GM23338 (cell line): ENCODE results near the gene SCGB1D4. TPM values are rescaled to one million over a fixed set of nuclear protein-coding genes. Genes with fewer than 3 reads are reported as not detected.

Experiments
- ATAC-seq: fragments of 200-7000 bp; cut with Tn5 transposase; 3 replicates; pipeline ENCODE4 v1.9.1; 2020
- DNase-seq: peaks from one replicate; pipeline ENCODE4 v3.0.0-alpha.2; 2015; ENCODE audit warnings: low spot score
- H2AFZ ChIP-seq: fragments of 200-600 bp; sonication (generic); 2 replicates; pipeline ENCODE4 v1.8.0; 2016; ENCODE audit warnings: antibody characterized with exemption, mild to moderate bottlenecking, moderate library complexity
- H3F3A ChIP-seq: fragments of 200-600 bp; sonication (generic); replicated peaks from 2 replicates; pipeline ENCODE4 v1.8.0; 2017; ENCODE audit warnings: antibody characterized with exemption, mixed run types, low read depth
- H3K27ac ChIP-seq: fragments of 200-600 bp; sonication (generic); 2 replicates; pipeline ENCODE4 v1.6.1; 2016; ENCODE audit warnings: low read depth
- H3K27me3 ChIP-seq: fragments of 200-600 bp; sonication (generic); 2 replicates; pipeline ENCODE4 v1.8.0; 2016; ENCODE audit warnings: mild to moderate bottlenecking, mixed run types, moderate library complexity; ENCODE audit not compliant: insufficient read depth
- H3K36me3 ChIP-seq: fragments of 200-600 bp; sonication (generic); 2 replicates; pipeline ENCODE4 v1.8.0; 2016; ENCODE audit warnings: mild to moderate bottlenecking; ENCODE audit not compliant: insufficient read depth
- H3K4me1 ChIP-seq: fragments of 200-600 bp; sonication (generic); 2 replicates; pipeline ENCODE4 v1.8.0; 2016; ENCODE audit warnings: mild to moderate bottlenecking, moderate library complexity; ENCODE audit not compliant: insufficient read depth
- H3K4me2 ChIP-seq: fragments of 200-600 bp; sonication (generic); 2 replicates; pipeline ENCODE4 v1.7.1; 2017; ENCODE audit warnings: mixed run types
- H3K4me3 ChIP-seq: fragments of 200-600 bp; sonication (generic); 2 replicates; pipeline ENCODE4 v1.6.1; 2016; ENCODE audit warnings: mixed run types
- H3K79me2 ChIP-seq: fragments of 200-600 bp; sonication (generic); replicated peaks from 2 replicates; pipeline ENCODE4 v1.8.0; 2017; ENCODE audit warnings: mild to moderate bottlenecking; ENCODE audit not compliant: insufficient read depth
- H3K9me2 ChIP-seq: fragments of 200-600 bp; sonication (generic); 2 replicates; pipeline ENCODE4 v1.8.0; 2017; ENCODE audit not compliant: insufficient read depth
- H4K20me1 ChIP-seq: fragments of 200-600 bp; sonication (generic); replicated peaks from 2 replicates; pipeline ENCODE4 v1.8.0; 2017; ENCODE audit warnings: mild to moderate bottlenecking; ENCODE audit not compliant: insufficient read depth
- H3K27ac Mint-ChIP-seq: 2 replicates; pipeline ENCODE4 v1.8.0; 2020; ENCODE audit warnings: inconsistent platforms, mild to moderate bottlenecking, moderate library complexity, mixed read lengths
- H3K27me3 Mint-ChIP-seq: 3 replicates; pipeline ENCODE4 v1.8.0; 2022; ENCODE audit warnings: low read depth, mild to moderate bottlenecking, moderate library complexity, mixed read lengths, inconsistent platforms; ENCODE audit not compliant: insufficient read depth, poor library complexity
- H3K36me3 Mint-ChIP-seq: 3 replicates; pipeline ENCODE4 v1.8.0; 2021; ENCODE audit warnings: low read depth, mild to moderate bottlenecking, inconsistent platforms, moderate library complexity, mixed read lengths
- H3K4me1 Mint-ChIP-seq: 3 replicates; pipeline ENCODE4 v1.8.0; 2020; ENCODE audit warnings: mild to moderate bottlenecking, inconsistent platforms, mixed read lengths
- H3K4me3 Mint-ChIP-seq: 3 replicates; pipeline ENCODE4 v1.8.0; 2021; ENCODE audit warnings: moderate library complexity, mild to moderate bottlenecking, inconsistent platforms, mixed read lengths
- H3K9me3 Mint-ChIP-seq: 3 replicates; pipeline ENCODE4 v1.8.0; 2020; ENCODE audit warnings: moderate library complexity, mild to moderate bottlenecking, inconsistent platforms, mixed read lengths
- CREB1 ChIP-seq: fragments of 250-450 bp; sonication (Bioruptor Pico); IDR thresholded peaks from 2 replicates; pipeline ENCODE4 v1.5.0; 2020; ENCODE audit warnings: low read depth, mild to moderate bottlenecking, moderate library complexity
- EZH2 ChIP-seq: fragments of 200-600 bp; sonication (generic); IDR thresholded peaks from one replicate; pipeline ENCODE4 v1.8.0; 2017; ENCODE audit warnings: antibody characterized with exemption, mild to moderate bottlenecking, low read depth; ENCODE audit not compliant: unreplicated experiment
- JUNB ChIP-seq: IDR thresholded peaks from one replicate; pipeline ENCODE4 v1.6.1; 2016; ENCODE audit warnings: antibody characterized with exemption; ENCODE audit not compliant: unreplicated experiment
- STAT1 ChIP-seq: IDR thresholded peaks from one replicate; pipeline ENCODE4 v1.6.1; 2016; ENCODE audit warnings: antibody characterized with exemption; ENCODE audit not compliant: unreplicated experiment
- ZNF331 ChIP-seq: fragments of 250-450 bp; sonication (Bioruptor Pico); IDR thresholded peaks from 2 replicates; pipeline ENCODE4 v1.5.0; 2020; ENCODE audit warnings: low read depth, mild to moderate bottlenecking, moderate library complexity
- polyA plus RNA-seq: library from polyadenylated mRNA; unstranded; fragments of >200 nt; fragmentation: Nextera tagmentation; extraction: Ambion mirVana; gene quantifications from 2 replicates; pipeline ENCODE4 v1.2.1, GENCODE V29; 2016
- total RNA-seq: library from RNA; depleted of rRNA; stranded (reverse); fragments of >200 nt; shearing (Covaris generic); gene quantifications from 2 replicates; pipeline ENCODE4 v1.2.3, GENCODE V29; 2014
- TF ChIP-seq, protein P1 (sequence below), 2 experiments: fragments of 200-600 bp in 1 of 2; sonication (generic) in 1 of 2; conservative IDR thresholded peaks; 2 replicates each; pipeline versions ENCODE4 v1.5.1 to v1.6.1; 2016 to 2017; ENCODE audit warnings: antibody characterized with exemption in 2 of 2, low read depth in 2 of 2, mild to moderate bottlenecking in 2 of 2, moderate library complexity in 1 of 2
- TF ChIP-seq, protein P2 (sequence below): fragments of 250-450 bp; sonication (Bioruptor Pico); IDR thresholded peaks from 2 replicates; pipeline ENCODE4 v1.5.0; 2020; ENCODE audit warnings: mild to moderate bottlenecking, moderate library complexity
- TF ChIP-seq, protein P3 (sequence below): IDR thresholded peaks from one replicate; pipeline ENCODE4 v1.6.1; 2018; ENCODE audit warnings: antibody characterized with exemption; ENCODE audit not compliant: unreplicated experiment

Gene SCGB1D4
- total and polyA plus RNA-seq, 2 experiments from 2014 or later: not detected

DNA sequence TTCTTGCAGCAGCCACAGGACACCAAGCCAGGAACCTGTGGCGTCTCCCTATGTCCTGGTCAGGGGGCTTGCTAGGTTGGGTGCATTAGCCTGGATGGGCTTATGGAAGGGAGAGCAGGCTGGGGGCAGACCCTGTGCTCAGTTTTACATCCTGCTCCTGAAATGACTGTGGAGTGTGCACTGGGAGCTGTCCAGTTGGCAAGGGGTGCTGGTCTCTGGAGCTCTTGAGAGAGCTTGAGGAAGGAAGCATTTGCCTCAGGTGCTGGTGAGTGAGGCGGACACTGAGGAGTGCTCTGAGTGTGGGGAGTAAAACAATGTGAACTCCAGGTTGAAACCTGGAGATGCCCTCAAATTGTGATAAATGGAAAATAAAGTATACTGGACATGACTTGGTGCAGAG is 3.4 kb downstream of the SCGB1D4 start:
- H3K4me1 Mint-ChIP-seq: no peaks in the 10 kb centered on the region
- TF ChIP-seq, protein P1, sequence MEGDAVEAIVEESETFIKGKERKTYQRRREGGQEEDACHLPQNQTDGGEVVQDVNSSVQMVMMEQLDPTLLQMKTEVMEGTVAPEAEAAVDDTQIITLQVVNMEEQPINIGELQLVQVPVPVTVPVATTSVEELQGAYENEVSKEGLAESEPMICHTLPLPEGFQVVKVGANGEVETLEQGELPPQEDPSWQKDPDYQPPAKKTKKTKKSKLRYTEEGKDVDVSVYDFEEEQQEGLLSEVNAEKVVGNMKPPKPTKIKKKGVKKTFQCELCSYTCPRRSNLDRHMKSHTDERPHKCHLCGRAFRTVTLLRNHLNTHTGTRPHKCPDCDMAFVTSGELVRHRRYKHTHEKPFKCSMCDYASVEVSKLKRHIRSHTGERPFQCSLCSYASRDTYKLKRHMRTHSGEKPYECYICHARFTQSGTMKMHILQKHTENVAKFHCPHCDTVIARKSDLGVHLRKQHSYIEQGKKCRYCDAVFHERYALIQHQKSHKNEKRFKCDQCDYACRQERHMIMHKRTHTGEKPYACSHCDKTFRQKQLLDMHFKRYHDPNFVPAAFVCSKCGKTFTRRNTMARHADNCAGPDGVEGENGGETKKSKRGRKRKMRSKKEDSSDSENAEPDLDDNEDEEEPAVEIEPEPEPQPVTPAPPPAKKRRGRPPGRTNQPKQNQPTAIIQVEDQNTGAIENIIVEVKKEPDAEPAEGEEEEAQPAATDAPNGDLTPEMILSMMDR (conservative IDR thresholded peaks at IDR 0.05; ENCODE audit: low read depth in 2 of 2): no peak
- no peak for TF ChIP-seq EZH2
- TF ChIP-seq, protein P2, sequence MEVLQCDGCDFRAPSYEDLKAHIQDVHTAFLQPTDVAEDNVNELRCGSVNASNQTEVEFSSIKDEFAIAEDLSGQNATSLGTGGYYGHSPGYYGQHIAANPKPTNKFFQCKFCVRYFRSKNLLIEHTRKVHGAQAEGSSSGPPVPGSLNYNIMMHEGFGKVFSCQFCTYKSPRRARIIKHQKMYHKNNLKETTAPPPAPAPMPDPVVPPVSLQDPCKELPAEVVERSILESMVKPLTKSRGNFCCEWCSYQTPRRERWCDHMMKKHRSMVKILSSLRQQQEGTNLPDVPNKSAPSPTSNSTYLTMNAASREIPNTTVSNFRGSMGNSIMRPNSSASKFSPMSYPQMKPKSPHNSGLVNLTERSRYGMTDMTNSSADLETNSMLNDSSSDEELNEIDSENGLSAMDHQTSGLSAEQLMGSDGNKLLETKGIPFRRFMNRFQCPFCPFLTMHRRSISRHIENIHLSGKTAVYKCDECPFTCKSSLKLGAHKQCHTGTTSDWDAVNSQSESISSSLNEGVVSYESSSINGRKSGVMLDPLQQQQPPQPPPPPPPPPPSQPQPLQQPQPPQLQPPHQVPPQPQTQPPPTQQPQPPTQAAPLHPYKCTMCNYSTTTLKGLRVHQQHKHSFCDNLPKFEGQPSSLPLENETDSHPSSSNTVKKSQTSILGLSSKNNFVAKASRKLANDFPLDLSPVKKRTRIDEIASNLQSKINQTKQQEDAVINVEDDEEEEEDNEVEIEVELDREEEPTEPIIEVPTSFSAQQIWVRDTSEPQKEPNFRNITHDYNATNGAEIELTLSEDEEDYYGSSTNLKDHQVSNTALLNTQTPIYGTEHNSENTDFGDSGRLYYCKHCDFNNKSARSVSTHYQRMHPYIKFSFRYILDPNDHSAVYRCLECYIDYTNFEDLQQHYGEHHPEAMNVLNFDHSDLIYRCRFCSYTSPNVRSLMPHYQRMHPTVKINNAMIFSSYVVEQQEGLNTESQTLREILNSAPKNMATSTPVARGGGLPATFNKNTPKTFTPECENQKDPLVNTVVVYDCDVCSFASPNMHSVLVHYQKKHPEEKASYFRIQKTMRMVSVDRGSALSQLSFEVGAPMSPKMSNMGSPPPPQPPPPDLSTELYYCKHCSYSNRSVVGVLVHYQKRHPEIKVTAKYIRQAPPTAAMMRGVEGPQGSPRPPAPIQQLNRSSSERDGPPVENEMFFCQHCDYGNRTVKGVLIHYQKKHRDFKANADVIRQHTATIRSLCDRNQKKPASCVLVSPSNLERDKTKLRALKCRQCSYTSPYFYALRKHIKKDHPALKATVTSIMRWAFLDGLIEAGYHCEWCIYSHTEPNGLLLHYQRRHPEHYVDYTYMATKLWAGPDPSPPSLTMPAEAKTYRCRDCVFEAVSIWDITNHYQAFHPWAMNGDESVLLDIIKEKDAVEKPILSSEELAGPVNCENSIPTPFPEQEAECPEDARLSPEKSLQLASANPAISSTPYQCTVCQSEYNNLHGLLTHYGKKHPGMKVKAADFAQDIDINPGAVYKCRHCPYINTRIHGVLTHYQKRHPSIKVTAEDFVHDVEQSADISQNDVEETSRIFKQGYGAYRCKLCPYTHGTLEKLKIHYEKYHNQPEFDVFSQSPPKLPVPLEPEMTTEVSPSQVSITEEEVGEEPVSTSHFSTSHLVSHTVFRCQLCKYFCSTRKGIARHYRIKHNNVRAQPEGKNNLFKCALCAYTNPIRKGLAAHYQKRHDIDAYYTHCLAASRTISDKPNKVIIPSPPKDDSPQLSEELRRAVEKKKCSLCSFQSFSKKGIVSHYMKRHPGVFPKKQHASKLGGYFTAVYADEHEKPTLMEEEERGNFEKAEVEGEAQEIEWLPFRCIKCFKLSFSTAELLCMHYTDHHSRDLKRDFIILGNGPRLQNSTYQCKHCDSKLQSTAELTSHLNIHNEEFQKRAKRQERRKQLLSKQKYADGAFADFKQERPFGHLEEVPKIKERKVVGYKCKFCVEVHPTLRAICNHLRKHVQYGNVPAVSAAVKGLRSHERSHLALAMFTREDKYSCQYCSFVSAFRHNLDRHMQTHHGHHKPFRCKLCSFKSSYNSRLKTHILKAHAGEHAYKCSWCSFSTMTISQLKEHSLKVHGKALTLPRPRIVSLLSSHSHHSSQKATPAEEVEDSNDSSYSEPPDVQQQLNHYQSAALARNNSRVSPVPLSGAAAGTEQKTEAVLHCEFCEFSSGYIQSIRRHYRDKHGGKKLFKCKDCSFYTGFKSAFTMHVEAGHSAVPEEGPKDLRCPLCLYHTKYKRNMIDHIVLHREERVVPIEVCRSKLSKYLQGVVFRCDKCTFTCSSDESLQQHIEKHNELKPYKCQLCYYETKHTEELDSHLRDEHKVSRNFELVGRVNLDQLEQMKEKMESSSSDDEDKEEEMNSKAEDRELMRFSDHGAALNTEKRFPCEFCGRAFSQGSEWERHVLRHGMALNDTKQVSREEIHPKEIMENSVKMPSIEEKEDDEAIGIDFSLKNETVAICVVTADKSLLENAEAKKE (CRISPR knock-in tag): no peak
- TF ChIP-seq ZNF331: no peak
- TF ChIP-seq, protein P3, sequence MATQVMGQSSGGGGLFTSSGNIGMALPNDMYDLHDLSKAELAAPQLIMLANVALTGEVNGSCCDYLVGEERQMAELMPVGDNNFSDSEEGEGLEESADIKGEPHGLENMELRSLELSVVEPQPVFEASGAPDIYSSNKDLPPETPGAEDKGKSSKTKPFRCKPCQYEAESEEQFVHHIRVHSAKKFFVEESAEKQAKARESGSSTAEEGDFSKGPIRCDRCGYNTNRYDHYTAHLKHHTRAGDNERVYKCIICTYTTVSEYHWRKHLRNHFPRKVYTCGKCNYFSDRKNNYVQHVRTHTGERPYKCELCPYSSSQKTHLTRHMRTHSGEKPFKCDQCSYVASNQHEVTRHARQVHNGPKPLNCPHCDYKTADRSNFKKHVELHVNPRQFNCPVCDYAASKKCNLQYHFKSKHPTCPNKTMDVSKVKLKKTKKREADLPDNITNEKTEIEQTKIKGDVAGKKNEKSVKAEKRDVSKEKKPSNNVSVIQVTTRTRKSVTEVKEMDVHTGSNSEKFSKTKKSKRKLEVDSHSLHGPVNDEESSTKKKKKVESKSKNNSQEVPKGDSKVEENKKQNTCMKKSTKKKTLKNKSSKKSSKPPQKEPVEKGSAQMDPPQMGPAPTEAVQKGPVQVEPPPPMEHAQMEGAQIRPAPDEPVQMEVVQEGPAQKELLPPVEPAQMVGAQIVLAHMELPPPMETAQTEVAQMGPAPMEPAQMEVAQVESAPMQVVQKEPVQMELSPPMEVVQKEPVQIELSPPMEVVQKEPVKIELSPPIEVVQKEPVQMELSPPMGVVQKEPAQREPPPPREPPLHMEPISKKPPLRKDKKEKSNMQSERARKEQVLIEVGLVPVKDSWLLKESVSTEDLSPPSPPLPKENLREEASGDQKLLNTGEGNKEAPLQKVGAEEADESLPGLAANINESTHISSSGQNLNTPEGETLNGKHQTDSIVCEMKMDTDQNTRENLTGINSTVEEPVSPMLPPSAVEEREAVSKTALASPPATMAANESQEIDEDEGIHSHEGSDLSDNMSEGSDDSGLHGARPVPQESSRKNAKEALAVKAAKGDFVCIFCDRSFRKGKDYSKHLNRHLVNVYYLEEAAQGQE: peak; percentile 74
- TF ChIP-seq JUNB: no peak
- TF ChIP-seq CREB1: no peak
- TF ChIP-seq STAT1: no peak
- Histone ChIP-seq H3K79me2 (no peaks in the 10 kb centered on the region), H3K4me2 (no peak overlapping the region), H3K4me3 (no peak overlapping the region), H4K20me1 (no peaks in the 10 kb centered on the region), H2AFZ (no peak overlapping the region), H3K4me1 (no peaks in the 10 kb centered on the region), H3K9me2 (no peaks in the 10 kb centered on the region), H3F3A (no peaks in the 10 kb centered on the region), H3K27ac (no peak overlapping the region), H3K36me3 (no peaks in the 10 kb centered on the region), H3K27me3 (no peaks in the 10 kb centered on the region)
- H3K27me3 Mint-ChIP-seq: no peaks in the 10 kb centered on the region
- peaks cover 4% of the 10 kb centered on the region; the same call in 2 of the 3 replicates for H3K9me3 Mint-ChIP-seq
- DNase-seq (peak; percentile 47), ATAC-seq (peak; percentile 88)
- no peak overlapping the region for H3K27ac Mint-ChIP-seq
- H3K4me3 Mint-ChIP-seq: no peak overlapping the region
- no peaks in the 10 kb centered on the region for H3K36me3 Mint-ChIP-seq
